Right lobe of liver (tissue), 4 donors: ENCODE measurements around the gene CD46.
"Not testable (repeated sequence)": the region's sequence is repeated elsewhere in the genome, so short reads cannot be mapped to it uniquely, and the experiment has no call there.

Experiments
- CTCF ChIP-seq, 4 donors: fragments of 200-600 bp in 3 of 4; fragments of 450-650 bp in 1 of 4; IDR thresholded peaks; one replicate each; pipeline versions ENCODE4 v1.5.1 to v1.8.0; 2016 to 2022; ENCODE audit warnings: antibody characterized with exemption in 4 of 4, mild to moderate bottlenecking in 2 of 4
- POLR2A ChIP-seq: fragments of 450-650 bp; IDR thresholded peaks from one replicate; pipeline ENCODE4 v1.6.1; 2017; ENCODE audit warnings: antibody characterized with exemption, mild to moderate bottlenecking
- donor health status: DM: no; HTN: no; CAD: no.
- donor health status: DM: no; HTN: no; CAD: no.
- donor health status: DM: no; HTN: yes; CAD: no.

GRCh38 chr1:207712701-207713100 lies 39.2 kb upstream of the CD46 start:
- not testable (repeated sequence) for TF ChIP-seq POLR2A; CTCF (IDR thresholded peaks at IDR 0.05)
